Hematopoietic multipotent progenitor cell treated with erythropoietin and hydrocortisone succinate and interleukin-3 and kit ligand, for 6 days (in vitro differentiated cells): ENCODE results near the gene KDM8.

Experiments used
- DNase-seq: peaks from one replicate; pipeline ENCODE4 v3.0.0-alpha.2; 2015

The KDM8 gene

DNA sequence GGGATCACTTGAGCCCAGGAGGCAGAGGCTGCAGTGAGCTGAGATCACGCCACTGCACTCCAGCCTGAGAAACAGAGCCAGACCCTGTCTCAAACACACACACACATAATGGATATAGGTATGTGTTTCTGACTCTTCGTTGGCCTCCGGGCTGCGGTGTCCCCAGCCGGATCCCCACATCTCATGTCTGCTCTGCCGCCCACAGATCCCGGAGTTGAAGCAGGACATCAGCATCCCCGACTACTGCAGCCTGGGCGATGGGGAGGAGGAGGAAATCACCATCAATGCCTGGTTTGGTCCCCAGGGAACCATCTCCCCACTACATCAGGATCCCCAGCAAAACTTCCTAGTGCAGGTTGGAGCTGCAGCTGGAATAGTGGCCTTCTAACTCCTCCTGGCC, 15.4 kb downstream of the KDM8 start:
- no peak for DNase-seq

DNA sequence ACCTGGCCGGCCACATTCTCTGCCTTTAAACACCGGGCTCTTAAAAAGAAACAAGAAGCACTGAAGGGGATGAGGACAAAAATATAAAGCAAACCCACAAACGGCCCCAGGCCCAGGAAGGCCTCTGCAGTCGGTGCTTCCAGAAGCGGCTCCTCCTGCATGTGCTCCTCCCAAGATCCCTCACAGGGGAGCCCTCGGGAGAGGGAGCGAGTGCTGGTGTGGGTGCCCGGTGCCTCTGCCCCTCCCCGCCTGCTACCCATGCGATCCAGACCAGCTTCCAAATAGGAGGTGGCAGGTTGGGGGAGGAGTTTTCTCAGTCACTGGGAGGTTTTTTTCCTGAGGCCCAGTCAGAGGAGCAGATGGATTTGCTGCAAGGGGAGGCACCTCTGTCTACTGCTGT, 15.8 kb downstream of the KDM8 start:
- DNase-seq: no peak

DNA sequence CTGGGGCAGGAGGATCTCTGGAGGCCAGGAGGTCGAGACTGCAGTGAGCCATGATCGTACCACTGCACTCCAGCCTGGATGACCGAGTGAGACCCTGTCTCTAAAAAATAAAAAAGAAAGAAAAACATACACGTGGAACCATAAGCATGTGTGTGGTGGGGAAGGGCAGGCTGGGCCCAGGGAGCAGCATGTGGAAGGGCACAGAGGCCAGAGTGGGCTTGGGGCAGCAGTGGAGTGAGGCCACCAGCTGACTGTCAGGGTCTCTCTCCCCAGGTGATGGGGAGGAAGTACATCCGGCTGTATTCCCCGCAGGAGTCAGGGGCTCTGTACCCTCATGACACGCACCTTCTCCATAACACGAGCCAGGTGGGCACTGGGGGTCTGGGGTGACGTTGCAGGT, 16.8 kb downstream of the KDM8 start:
- DNase-seq: no peak

DNA sequence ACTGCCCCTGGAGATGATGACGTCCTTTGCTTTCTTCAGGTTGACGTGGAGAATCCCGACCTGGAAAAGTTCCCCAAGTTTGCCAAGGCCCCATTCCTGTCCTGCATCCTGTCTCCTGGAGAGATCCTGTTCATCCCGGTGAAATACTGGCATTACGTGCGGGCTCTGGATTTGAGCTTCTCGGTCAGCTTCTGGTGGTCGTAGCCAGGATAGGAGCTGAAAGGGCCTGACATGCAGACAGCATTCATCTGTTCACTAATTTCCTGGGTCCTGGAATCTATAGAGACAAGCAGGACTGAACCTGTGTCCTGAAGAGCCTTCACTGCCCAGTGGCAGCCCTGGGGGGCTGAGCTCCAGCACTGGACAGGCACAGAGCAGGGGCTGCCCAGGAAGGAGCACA, 17.2 kb downstream of the KDM8 start:
- no peak for DNase-seq

DNA sequence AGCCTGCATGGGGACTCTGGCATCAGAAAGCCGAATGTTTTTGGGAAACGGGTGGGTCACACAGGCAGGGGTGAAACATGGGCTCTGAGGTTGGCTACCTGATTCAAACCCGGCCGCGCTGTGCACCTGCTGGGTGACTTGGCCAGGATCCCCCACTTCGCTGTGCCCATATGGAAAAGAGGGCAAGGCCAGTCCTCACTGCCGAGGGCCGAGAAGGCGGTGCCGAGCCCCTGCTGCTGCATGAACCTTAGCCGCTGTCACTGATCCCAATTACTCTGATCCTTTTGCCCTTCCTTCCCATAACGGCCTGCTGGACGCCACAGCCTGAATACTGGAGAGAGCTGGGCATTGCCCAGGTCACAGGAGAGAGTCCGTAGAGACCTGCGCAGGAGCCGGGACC, 17.7 kb downstream of the KDM8 start:
- DNase-seq: no peak

DNA sequence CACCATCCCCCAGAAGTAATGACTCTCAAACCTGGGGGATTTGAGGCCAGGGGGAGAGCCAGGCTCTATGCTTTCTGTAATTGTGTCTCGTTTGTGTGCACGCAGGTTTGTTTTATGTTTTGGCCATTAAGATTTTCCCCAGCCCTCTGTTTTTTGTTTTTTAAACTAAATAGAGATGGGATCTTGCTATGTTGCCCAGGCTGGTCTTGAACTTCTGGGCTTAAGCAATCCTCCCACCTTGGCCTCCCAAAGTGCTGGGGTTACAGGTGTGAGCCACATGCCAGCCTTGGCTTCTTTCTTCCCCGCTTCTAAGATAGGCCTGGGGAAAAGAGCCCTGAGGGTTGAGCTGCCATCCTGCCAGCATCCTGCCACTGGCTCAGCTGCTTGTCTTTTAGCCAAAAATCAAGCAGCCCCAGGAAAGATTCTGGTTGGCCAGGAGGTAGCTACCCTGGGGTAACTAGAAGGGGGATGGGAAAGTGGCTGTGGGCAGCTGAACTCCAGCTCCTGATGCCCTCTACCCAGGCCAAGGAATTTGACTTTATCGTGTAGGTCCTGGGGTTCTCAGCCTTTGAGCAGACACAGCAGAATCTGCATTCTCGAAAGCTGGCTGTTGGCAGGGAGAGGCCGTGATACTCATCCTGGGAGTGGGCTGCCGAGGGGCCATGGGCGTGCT, 18.4 kb downstream of the KDM8 start:
- no peak for DNase-seq

DNA sequence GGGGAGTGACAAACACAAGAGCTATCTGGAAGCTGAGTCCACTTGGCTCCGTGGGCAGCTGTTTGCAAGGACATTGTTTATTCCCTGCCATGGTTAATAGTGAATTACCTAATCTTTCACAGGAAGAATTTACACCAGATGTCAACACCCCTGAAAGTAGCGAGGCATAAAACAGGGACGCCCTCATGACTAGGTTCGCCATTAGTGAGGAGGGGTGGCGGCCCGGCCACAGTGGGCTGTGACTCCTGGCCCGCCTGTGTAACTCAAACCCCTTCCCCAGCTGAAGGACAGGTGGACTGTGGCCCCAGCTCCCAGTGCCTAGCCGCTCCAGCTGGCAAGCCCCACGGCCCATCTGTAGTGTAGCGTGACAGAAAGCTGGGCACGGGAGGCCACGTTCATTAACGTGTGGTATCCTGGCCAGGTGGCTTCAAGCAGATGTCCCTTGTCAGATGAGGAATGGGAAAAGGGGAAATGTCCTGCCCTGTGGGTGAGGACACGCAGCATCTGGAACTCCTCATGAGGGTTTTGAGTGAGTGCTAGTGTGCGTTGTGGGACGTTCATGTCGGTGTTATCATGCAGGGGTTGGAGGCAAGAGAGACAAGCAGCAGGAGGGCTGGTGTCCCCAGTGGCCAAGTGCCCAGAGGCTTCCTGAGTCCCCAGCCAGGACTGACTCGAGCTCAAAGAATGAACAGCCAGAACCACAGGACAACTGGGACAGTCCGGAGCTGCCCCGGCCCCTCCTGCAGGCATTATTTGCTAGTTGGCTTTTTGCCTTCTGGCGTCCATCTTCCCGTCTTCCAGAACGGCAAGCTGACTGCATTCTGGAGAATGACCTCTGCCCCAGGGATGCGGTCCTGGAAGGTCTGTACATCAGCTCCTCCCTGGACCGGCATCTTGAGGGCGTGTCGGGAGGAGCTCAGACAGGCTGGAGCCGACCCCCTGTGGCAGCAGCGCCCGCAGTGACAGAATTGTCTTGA, 19.2 kb downstream of the KDM8 start:
- no peak for DNase-seq

DNA sequence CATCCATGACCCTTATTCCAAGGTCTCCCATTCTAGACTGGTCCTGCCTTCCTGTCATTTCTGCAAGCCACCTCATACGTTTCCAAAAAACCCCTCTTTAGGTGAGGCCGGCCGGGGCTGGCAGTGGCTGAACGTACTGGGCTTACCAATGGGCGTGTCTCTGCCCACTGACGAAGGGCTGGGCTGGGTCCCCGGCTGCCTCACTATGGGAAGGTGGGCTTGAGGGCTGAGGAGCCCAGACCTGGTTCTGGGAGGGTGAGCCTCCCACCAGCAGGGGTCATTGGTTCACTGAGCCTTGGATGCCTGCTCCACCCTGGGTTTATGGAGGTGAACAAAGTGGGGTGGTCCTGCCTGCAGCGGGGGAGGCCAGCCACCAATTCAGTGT, 19.9 kb downstream of the KDM8 start:
- DNase-seq: no peak

DNA sequence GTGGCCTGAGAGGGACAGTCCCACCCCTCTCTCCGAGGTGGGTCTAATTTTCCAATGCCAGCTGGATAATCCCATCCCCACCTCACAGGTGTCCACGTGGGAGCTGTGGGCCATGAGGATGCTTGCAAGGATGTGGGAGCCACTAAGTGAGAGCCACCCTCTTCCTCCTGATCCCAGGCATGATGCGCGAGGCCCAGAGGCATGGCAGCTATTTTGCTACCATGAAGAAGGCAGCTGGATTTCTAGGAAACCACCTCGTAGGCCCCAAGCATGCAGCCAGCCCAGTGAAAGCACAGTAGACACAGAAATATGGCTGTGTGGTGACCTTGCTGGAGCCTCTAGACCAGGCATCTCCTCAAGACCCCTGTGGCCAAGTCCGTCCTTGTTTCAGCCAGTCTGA, 20.4 kb downstream of the KDM8 start:
- no peak for DNase-seq

DNA sequence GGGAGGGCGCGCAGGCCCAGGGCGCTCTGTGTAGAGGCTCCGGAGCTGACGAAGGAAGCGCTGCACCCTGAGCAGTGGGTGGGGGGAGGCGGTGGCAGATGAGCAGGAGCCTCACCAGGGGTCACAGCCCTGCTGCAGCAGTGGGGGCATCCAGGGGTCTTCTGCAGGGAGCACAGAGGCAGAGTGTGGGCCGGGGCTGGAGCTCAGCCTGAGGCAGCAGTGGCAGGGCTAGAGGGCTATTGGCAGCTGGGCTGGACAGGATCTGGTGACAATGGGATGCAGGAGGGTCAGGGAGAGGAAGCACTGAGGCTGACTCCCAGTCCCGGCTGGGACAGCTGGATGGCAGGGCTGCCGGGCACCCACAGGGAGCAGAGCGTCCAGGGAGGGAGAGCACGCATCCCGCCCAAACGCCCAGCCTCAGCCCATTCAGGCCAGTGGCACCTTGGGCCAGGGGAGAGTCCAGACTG, 21.0 kb downstream of the KDM8 start:
- no peak for DNase-seq

DNA sequence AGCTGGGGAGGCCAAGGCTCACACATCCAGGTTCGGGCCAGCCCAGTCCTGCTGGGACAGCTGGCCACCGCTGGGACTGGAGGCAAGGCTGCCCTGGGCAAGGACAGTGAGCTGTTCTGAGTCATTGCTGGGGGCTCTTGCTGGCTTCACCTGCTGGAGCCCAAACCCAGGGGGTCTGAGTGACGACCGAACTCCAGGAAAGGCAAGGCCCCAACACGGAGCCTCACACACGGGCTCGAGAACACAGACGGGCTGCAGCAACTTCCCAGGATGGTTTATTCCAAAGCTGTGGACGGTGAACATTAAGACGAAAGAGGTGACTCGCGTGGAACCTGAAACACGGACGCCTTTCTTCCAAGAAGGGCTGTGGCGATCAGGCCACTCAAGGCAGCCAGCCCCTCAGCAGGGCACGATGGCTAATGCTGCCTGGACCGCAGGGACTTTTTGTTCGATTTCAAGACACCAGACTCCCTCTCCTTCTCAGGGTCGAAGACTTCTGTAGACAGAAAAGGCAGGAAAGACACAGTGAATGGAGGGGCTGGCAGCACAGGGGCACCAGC, 21.5 kb downstream of the KDM8 start:
- no peak for DNase-seq

DNA sequence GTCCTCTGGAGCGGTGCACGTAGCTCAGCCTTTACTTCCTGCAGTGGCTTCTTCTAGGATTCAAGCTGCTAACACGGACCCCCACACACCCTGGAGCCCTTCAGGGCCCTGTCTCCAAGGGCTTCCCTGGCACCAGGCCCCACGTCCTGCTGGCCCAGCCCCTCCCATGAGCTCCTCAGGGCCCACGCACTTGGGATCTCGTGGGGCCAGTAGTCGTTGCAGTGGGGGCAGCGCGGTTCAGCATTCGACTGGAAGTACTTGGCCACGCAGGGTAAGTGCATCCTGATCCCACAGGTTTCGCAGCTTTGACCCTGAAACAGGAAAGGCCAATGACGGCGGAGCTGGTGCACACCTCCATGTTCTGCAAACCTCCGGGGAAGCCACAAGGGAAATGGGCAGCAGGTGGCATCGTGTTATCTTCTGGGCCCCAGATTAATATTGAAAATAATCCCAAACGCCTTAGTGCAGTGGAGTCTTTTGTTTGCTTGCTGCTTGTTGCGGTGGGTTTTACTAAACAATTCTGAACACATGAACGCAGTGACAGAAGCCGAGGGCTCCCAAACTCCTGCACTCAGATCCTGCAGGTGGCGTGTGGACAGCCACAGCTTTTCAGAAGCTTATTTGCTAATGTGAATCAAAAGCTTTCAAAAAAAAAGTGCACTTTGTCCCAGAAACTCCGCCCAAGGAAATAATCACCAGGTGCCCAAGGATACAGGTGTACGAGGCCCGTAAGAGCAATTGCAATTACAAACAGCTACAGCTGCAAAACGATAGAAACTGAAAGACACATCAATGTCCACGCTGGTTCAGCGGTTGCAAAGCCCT, 22.4 kb downstream of the KDM8 start:
- no peak for DNase-seq

DNA sequence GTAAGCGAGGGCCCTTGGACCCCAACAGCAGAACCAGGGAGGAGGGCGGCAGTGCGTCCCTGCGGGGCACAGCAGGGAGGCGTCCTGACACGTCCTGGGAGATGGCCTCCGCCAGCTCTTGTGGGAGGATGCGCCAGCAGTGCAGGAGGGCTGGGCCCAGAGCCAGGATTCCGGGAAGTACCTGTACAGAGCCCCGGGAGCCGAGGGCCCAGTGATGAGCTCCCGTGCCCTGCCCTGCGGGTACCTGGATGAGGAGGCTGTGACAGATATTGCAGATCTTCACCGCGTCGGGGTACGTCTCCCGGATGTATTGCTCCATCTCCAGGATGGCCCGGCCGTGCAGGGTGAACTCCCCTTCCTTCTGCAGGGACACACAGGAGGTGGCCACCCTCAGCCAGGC, 23.1 kb downstream of the KDM8 start:
- DNase-seq: no peak

DNA sequence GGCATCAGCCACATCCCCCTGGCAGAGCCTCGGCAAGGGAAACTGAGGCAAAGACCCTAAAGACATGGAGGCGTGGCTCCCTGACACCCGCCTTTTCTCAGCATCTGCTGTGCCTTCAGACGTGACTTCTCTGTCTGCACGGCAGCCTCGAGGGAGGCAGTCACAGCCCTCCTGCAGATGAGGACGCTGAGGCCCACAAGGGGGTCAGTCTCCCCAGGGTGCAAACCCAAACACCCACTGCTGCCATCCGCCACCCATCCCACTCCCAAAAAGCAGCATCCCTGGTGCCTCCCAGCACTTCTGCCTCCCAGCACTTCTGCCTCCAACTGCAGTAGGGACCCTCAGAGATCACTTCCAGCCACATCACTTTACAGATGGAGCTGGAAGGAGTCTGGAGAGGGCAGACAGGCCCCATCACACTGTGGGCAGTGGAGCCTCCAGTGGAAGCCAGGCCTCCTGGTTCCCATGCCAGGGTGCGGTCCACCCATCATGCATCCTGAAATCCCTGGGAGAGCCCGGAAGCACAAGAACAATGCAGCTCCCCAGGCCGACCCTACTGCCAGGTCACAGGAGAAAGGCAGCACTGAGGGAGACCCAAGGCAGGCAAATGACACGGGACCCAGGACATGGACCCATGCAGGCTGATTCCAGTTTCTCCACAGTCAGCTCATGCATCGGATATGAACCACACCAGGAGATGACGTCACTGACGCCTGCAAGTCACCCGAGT, 23.8 kb downstream of the KDM8 start:
- DNase-seq: no peak

DNA sequence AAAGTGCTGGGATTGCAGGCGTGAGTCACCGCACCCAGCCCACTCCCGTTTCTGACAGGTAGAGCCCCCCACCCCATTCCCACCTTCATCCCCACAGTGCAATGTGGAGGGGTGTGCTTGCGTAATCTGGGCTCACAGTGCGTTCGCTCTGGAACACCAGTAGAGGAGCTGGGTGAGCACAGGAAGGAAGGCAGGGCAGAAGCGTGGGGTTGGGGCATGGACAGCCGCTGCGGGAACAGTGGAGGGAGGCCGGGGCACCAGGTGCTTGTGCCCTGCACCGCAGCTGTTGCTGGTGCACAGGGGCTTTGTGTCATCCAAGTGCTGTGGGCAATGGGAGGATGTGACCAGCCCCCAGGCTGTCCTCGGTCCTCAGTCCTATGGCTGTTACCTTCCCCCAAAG, 24.7 kb downstream of the KDM8 start:
- DNase-seq: no peak

DNA sequence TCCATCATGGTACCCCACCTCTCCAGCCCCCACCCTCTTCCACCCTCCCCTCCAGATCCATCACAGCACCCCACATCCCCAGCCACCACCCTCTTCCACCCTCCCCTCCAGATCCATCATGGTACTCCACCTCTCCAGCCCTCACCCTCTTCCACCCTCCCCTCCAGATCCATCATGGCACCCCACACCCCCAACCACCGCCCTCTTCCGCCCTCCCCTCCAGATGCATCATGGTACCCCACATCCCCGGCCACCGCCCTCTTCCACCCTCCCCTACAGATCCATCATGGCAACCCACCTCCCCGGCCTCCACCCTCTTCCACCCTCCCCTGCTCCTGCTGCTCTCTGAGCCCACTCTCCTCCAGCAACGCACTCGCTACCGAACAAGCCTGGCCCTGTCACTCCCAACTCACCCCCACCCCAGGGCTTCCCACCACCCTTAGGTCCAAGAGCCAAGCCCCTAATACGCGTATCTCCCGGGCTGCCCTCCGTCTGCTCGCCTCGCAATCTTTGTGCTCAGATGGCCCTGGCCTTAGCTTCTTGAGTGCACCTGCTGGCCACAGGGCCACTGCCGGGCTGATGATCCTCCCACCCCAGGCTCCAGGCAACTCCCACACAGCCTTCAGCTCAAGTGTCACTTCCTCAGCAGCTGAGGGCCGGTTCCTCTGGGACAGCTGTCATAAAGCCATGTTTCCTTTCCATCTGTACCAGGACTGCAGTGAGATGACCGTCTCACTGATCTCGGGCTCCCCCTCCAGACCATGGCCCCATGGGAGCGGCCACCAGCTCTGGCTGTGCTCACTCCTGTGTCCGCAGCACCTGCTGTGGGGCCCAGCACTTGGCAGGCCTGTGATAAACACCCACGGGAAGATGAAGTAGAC, 25.5 kb downstream of the KDM8 start:
- DNase-seq: no peak

DNA sequence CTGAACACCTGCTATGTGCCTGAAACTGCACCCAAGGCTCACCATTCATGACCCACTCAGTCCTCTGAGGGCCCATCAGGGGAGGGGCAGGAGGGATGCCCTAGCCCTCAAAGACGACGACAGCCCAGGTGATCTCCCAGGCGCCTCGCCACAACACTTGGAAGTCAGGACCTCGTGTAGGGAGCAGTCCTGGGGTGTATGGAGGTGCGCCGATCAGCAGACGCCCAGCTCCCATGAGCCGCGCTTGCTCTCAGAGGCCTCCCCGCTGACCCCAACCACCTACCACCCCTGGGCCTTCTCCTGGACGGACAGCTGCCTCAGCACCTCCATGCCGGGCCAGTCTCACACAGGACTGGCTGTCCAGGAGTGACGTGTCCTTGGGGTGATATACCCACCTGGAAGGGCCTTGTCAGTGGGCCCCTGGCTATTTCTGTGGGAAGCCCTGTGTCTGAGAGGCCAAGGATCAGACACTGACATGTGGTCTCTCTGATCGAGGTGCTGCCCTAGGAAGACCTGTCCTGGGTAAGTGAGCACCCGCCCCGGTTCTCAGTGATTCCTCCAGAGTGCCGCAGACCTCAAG, 26.7 kb downstream of the KDM8 start:
- no peak for DNase-seq

DNA sequence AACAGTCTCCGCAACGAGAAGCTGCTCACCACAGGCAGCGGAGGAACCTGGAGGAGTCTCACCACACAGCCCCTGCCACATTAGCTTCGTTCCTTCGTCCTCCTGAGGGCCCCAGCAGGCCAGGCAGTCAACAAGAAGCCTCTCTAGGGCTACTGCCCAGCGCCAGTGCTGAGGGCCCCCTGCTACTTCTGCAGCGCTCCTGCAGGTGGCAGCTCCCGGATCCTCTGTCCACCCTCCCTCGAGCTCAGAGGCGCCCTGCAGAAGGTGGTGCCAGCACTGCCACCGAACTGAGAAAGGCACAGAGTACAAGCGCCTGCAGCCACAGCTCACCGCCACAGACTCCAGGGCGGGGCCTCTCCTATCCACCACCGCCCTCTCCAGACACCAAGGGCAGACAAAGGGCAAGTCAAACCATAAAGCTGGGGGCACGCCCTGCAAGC, 27.3 kb downstream of the KDM8 start:
- peak; percentile 94 for DNase-seq

DNA sequence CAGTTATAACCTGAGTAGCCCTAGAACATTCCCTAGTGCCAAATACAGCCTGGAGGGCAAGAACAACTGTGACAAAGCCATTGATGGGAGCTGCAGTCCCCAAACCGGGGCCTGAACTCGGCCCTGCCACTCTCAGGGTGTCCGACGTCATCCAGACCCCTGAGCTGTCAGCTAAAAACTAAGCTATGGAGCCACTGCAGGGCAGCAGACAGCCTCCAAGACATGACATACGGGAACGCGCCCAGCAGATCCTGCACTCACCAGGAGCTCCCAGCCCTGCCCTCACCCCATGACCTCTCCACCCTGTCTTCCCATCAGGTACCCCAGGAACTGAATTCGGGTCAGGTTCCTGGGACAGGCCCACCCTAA, 28.4 kb downstream of the KDM8 start:
- DNase-seq: no peak

DNA sequence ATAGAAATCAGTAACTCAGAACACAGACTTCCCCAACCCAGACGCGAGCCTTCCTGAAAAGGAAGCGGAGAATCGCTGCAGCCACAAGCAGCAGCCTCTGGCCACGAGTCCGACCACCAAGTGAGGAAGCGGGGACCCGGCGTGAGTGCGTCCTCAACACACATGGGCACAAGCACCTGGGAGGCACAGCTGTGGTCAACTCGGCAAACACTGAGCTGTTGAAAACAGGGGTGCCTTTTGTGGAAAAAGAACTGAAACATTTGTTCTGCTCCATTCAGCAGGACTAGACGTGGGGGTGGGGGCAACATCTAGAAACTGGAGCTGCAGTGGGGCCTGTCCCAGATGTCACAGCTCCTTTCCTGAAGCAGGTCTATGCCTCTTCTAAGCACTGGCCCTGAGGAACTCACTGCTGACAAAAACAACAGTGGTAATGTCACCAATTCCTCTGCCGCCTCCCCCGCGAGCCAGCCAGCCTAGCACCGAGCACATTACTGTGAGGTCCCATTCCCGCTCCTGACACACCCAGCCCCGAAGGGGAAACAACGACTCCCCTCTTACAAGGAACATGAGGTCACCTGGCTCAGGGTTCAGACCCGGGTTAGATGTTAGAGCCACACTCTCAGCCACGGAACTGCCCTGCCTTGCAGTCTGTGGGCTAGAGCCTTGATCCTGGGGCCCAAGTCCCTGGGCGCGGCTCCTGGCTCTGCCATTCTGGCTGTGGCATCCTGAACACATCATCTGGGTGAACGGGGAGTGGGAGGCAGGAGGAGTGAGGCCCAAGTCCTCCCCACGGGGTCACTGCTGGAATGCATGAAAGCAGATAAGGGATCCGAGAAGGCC, 29.0 kb downstream of the KDM8 start:
- DNase-seq: peak; percentile 57
